GM19452 (cell line): ENCODE data around the gene S100A4.

Source experiments
- ATAC-seq: cut with Tn5 transposase; IDR thresholded peaks from one replicate; pipeline ENCODE4 v1.9.1; 2021; ENCODE audit not compliant: unreplicated experiment

S100A4 gene

GRCh38 chr1:153513023-153513422 is 32.6 kb downstream of the S100A4 start:
- no peak for ATAC-seq

DNA sequence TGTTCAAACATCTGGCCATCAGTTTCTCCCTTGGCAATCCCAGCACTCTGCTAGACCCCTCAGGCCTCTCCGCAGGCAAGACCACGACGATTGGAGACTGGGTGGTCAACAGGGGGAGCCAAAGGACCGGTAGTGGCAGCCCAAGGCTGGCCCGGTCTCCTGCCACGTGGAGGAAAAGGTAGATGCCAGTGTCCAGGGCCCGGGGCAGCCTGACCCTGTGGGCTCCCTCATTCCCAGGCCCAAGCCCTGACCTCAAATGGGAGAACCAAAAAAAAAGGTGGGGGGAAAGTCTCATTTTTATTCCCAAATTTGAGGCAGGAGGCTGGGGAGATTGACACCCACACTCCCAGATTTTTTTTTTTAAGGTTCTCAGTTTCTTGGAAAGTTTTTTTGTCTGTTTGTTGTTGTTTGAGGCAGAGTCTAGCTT is 34.6 kb downstream of the S100A4 start:
- ATAC-seq = no peak

DNA sequence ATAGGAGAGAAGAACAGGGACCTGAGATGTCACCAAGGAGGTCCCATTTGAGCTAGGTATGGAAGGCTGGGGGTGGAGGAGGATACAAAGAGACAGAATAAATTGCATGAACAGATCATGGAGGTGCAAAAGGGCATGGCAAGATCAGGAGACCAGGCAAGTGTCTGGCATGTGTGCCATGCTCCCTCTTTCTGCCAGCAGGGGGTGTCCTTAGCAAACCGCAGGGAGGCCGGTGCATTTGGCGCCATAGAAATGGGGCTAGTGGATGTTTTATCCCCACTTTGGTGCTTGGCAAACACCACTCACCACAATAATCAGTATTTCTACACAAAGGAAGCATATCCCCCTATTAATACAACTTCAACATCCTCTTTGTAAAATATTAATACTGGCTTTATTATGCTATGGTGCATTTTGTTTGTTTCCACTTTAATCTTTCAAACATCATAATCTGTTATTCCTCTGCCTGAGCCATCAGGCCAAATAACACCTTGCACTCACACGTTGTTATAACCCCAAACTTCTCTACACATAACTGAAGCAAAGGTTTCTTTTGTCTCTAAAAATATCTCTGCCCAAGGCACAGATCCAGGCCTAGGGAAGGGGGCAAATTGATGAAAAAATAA is 35.8 kb downstream of the S100A4 start:
- ATAC-seq = no peak

- no peak for ATAC-seq
These were observed 36.6 kb downstream of the S100A4 start for GRCh38 chr1:153509036-153509435.

- no peak for ATAC-seq
These were observed 37.6 kb downstream of the S100A4 start for GRCh38 chr1:153507926-153508583.

GRCh38 chr1:153506831-153507413 is 38.7 kb downstream of the S100A4 start:
- ATAC-seq = no peak

- ATAC-seq = no peak
These were observed 39.2 kb downstream of the S100A4 start for GRCh38 chr1:153506386-153506785.

DNA sequence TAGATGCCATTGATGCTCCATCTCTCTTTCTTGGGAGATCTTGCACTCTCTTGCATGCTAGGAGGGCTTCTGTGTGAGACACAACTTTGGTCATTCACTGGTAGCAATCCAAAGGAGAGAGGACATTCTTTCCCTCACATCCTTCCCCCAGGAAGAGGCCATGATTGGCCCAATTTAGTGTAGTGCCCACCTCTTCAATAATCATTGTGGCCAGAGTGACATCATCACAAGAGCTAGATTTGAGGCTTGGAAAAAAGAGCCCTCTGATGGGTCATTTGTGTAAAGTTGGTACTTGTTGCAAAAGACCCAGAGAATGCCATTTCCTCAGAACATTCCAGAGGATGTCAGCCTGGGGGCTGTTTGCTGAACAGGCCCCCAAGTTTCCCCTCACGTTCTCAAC is 40.0 kb downstream of the S100A4 start:
- ATAC-seq = no peak

- ATAC-seq = no peak
These were observed 41.8 kb downstream of the S100A4 start for GRCh38 chr1:153503766-153504165.

- ATAC-seq = no peak
These were observed 46.9 kb downstream of the S100A4 start for GRCh38 chr1:153498746-153499145.

DNA sequence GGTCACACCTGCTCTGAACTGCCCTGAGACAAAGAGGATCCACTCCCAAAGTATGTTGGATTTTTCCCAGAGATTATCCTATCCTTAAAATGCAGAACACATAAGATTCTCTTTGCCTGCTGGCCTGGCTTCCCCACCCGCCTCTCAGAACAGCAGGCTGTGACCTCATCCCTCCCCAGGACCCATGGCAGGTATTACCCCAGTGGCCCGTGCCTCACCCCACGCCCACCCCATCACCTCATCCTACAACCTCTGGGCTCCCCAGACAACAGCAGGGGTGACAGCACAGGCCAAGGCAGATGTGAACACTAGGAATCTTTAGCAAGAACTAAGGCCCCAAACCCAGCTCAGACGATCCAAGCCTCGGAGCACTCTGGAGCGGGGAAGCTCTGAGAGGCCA is 50.1 kb downstream of the S100A4 start:
- ATAC-seq = no peak

- no peak for ATAC-seq
These were observed 50.5 kb downstream of the S100A4 start for GRCh38 chr1:153494976-153495535.
